GM20000 (cell line): ENCODE results near the gene ZMYND11.
A peak's percentile ranks its signal among the peaks of the same experiment; 100 is the strongest.

ENCODE experiments used
- DNase-seq: peaks from one replicate; pipeline ENCODE4 v3.0.0; 2012; ENCODE audit warnings: low spot score
- CTCF ChIP-seq: IDR thresholded peaks from 2 replicates; pipeline ENCODE4 v1.5.1; 2012; ENCODE audit warnings: mild to moderate bottlenecking, control low read depth; ENCODE audit errors: extremely low read depth, missing control alignments

ZMYND11 gene

GRCh38 chr10:142371-142770 is 7.1 kb downstream of the ZMYND11 start:
- DNase-seq: no peak
- TF ChIP-seq CTCF: no peak

- TF ChIP-seq CTCF: no peak
- DNase-seq: no peak
Observed at GRCh38 chr10:152915-153314, 17.7 kb downstream of the ZMYND11 start.

GRCh38 chr10:154348-154747 is 19.1 kb downstream of the ZMYND11 start:
- TF ChIP-seq CTCF: no peak
- DNase-seq: no peak

GRCh38 chr10:167383-167782 is 32.1 kb downstream of the ZMYND11 start:
- no peak for DNase-seq
- no peak for TF ChIP-seq CTCF

- no peak for DNase-seq
- TF ChIP-seq CTCF: no peak
Observed at GRCh38 chr10:173741-174140, 38.5 kb downstream of the ZMYND11 start.

- no peak for DNase-seq
- TF ChIP-seq CTCF: no peak
Observed at GRCh38 chr10:176677-177076, 41.4 kb downstream of the ZMYND11 start.

GRCh38 chr10:178208-178607 is 43.0 kb downstream of the ZMYND11 start:
- peak; percentile 24 for DNase-seq
- TF ChIP-seq CTCF: no peak
